ENCODE measurements around the gene IL18. TPM values are rescaled to one million over a fixed set of nuclear protein-coding genes. Genes with fewer than 3 reads are reported as not detected.
"Not testable (repeated sequence)": the region's sequence is repeated elsewhere in the genome, so short reads cannot be mapped to it uniquely, and the experiment has no call there.

IL18 gene
- total RNA-seq, result not detected in 2 replicates

DNA sequence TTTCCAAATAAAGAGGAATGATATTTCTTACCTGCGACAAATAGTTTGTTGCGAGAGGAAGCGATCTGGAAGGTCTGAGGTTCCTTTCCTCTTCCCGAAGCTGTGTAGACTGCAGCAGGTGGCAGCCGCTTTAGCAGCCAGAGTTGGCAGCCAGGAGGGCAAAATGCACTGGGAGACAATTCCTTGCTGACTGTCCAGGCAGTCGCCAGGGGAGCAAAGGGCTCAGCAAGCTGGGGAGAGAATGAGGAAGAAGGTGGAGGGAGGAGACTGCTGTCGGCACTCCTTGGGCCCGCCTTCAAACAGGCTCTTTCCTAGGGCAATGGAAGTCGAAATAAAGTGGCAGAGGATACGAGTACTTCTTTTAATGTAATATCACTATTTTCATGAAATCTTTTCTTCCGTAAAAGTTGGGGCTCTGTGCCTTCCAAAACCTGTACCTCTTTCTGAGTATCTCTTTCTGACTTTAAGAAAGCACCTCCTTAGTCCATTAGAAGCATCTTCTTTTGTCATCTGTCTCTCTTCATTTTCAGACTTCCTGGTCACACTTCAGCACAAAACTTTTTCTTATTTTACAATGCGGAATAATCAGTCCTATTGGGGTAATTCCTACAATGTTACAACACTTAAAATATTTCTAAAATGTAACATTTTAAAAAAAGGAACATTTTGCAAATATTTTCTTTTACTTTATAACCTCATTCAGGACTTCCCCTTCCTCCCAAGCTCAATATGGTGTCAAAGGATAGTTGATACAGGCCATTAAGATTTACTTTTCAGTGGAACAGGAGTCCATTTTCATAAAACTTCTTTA, at the start of gene IL18:
Gene IL18 (minus strand): TSS at position 220 of the 811 bp plus-strand sequence. CDS start 9,041 bp downstream, outside the sequence.
- DNase-seq (ENCODE audit: low read depth in 2 of 2), result no peak

DNA sequence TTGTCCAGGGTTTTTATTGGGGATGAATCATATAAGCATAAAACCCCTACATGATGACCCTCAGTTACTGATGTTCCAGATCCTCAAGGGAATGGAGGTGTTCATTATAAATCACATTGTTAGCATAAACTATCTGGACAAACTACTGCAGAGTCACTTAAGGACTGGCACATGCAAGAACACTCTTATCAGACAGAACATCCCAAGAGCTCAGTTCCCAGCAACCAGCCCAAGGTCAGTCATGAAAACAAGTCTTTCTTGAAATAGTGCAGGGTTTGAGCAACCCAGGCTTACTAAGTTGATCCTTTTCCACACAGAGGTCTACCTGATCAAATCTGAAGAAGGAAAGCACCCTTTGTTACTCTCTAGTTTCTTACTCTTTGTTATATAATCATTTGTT, 48.8 kb upstream of the IL18 start:
- no peak for DNase-seq (ENCODE audit: low read depth in 2 of 2)

DNA sequence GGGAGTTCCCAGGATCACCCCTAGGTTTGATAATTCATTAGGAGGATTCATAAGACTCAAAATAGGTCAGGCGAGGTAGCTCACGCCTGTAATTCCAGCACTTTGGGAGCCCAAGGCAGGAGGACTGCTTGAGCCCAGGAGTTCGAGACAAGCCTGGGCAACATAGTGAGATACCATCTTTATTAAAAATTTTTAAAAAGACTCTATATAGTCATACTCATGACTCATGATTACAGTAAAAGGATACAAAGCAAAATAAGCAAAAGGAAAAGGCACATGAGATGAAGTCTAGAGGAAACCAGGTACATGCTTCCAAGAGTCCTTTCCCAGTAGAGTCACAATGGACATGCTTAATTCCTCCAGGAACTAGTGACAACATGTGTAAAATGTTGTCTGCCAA, 48.4 kb upstream of the IL18 start:
- no peak for DNase-seq (ENCODE audit: low read depth in 2 of 2)

DNA sequence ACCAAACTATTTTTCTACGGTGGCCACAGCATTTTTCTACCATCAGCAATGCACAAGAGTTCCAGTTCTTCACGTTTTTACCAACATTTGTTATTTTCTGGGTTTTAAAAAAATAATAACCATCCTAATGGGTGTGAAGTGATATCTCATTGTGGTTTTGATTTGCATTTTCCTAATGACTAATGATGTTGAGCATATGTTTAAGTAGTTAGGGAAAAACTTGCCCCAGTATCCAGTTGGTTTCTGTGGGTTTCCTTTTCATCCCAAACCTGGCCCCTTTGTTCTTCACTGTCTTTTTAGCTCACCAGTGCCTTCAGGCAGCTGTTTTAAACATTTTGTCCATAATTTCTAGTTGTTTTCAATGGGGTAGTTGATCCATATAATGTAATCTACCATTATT, 47.6 kb upstream of the IL18 start:
- DNase-seq (ENCODE audit: low read depth in 2 of 2), result no peak

- no peak for DNase-seq (ENCODE audit: low read depth in 2 of 2)
These were observed 47.0 kb upstream of the IL18 start for GRCh38 chr11:112210890-112211289.

GRCh38 chr11:112206071-112206470, 42.2 kb upstream of the IL18 start:
- DNase-seq (ENCODE audit: low read depth in 2 of 2), result no peak

GRCh38 chr11:112200252-112200651, 36.4 kb upstream of the IL18 start:
- no peak for DNase-seq (ENCODE audit: low read depth in 2 of 2)

GRCh38 chr11:112199101-112199500, 35.2 kb upstream of the IL18 start:
- not testable (repeated sequence) for DNase-seq (ENCODE audit: low read depth in 2 of 2)

GRCh38 chr11:112196519-112197087, 32.7 kb upstream of the IL18 start:
- no peak for DNase-seq (ENCODE audit: low read depth in 2 of 2)

- no peak for DNase-seq (ENCODE audit: low read depth in 2 of 2)
These were observed 32.1 kb upstream of the IL18 start for GRCh38 chr11:112195951-112196351.

GRCh38 chr11:112195113-112195512, 31.2 kb upstream of the IL18 start:
- not testable (repeated sequence) for DNase-seq (ENCODE audit: low read depth in 2 of 2)

GRCh38 chr11:112186304-112186703, 22.4 kb upstream of the IL18 start:
- no peak for DNase-seq (ENCODE audit: low read depth in 2 of 2)

DNA sequence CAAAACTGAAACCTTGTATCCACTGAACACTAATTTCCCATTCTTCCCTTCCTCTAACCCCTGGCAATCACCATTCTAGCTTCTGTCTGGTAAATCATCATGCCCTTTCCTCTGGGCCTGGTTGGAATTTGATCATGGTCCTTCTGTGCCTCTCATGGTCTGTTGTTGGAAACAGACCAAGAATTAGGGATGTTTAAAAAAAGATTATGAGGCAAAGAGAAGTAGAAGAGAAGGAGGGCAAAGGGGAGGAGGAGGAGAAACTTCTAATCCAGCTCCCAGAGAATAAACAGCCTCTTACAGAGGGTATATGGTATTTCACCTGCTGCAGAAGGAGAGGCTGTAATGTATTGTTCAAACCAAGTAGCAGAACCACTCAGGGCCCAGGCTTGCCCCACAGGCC, 22.0 kb upstream of the IL18 start:
- no peak for DNase-seq (ENCODE audit: low read depth in 2 of 2)

GRCh38 chr11:112182867-112183266, 19.0 kb upstream of the IL18 start:
- DNase-seq (ENCODE audit: low read depth in 2 of 2), result no peak

DNA sequence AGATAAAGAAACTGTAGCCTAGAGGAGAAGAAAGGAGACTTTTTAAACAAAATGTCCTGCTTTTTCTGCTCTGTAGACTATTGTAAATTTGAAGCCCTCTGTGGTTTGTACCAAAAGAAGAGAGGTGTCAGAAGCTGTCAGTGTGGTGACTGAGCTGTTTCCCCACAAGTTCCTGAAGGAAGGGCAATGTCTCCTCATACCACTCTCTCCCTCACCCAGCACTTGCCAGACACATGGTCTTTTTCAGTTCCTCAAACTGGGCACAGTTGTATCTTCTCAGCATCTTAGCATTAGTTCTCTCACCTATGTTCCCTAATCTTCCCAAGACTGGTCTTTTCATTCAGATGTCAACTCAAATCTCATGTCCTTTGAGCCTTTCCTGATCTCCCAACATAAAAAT, 15.7 kb upstream of the IL18 start:
- no peak for DNase-seq (ENCODE audit: low read depth in 2 of 2)

- DNase-seq (ENCODE audit: low read depth in 2 of 2), result no peak
These were observed 15.0 kb upstream of the IL18 start for GRCh38 chr11:112178936-112179335.

GRCh38 chr11:112178428-112178827, 14.5 kb upstream of the IL18 start:
- DNase-seq (ENCODE audit: low read depth in 2 of 2), result no peak

DNA sequence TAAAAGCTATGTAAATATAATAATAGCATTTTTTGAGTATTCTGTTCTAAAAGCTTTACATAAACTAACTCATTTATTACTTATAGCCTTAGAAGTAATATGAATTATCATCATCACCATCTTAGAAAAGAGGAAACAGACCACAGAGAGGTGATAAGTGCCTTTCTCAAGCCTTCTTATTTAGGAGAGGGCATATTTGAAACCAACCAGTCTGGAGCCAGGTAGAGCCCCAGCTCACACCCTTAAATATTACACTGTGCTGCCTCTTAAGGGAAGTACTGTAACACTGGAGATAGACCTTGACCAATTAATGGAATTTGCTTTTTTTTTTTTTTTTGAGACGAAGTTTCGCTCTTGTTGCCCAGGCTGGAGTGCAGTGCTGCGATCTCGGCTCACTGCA, 13.7 kb upstream of the IL18 start:
- DNase-seq (ENCODE audit: low read depth in 2 of 2), result no peak

DNA sequence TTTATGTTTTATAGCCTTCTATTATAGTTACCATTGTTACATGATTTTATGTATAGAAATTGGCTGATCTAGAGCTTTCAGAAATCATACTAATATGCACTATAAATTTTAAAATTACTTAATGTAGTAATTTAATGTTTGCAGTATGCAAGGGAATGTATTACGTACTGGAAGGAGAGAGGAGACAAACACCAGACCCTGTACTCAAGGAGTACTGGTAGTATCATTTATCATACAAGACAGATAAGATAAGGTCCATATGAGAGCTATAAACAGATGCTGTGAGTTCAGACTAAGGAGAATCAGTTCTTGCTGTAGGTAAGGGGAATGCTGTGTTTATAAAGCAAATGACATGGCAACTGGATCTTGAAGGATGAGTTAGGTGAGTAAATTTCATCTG, 12.2 kb upstream of the IL18 start:
- DNase-seq (ENCODE audit: low read depth in 2 of 2), result no peak

DNA sequence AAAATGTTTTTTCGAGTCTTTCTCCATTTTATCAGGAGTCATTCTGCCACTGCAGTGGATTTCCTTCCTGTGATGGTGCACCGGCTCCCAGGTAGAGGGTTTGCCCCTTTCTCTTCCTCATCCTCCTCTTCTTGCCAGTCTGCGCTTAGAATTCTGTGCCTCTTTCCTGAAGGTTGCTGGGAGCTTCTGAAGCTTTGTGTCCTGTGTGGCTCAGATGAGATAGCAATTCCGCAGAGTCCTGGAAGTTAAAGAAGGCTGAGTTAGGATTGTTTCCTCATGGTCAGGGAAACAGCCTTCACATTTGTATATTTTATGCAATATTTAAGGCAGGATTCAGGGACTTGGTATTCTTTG, 11.7 kb upstream of the IL18 start:
- no peak for DNase-seq (ENCODE audit: low read depth in 2 of 2)

DNA sequence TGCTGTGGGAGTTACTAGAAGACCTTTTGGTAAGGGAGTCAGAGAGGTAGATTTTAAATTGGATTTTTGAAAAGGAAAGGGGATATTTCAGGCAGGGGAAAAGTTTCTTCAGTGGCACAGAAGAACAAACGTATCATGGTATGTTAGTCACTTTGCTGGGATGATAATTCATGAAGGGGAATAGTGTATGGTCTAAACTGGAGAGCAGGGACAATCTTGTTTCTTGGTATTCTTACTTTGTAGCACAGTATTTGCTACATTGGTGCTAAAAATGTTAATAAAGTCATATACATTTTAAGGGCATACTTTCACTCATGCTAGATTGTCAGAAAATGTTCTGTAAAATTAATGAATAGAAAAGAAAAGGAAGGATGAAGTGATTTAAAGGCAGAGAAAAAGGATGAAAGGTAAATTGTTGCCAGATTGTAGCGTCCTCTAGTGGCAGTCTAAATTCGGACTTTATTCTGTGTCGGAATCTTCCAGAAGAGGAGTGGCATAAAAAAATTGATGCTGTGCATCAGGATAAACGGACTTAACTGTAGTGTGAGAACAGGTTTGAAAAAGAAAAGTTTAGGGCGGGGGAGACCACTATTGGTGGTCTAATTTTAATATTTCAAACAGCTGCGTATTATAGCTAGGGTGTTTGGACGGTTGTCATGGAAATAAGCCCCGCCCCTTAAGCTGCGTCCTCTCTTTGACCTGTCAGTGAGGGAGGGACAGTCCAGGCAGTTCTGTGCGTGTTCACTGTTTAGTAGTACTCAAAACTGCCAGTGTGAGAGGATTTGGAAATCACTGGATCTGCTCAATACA, 11.1 kb upstream of the IL18 start, which contains the start of gene BCO2:
Gene BCO2 (plus strand): TSS at position 724 of the 810 bp plus-strand sequence. CDS start 90 bp downstream, outside the sequence.
- DNase-seq (ENCODE audit: low read depth in 2 of 2), result peak; percentile 81 to 82

DNA sequence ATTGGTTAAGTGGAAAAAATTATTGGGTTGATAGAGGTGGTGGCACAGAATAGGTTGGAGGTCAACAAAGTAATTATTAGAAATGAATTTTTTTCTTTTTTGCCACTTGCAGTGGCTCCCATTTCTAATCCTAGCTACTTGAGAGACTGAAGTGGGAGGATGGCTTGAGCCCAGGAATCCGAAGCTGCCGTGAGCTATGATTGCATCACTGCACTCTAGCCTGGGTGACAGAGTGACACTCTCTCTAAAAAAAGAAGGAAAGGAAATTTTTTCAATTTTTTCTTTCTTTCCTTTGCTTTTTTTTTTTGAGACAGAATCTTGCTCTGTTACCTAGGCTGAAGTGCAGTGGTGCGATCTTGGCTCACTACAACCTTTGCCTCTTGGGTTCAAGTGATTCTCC, 9.3 kb upstream of the IL18 start:
- DNase-seq (ENCODE audit: low read depth in 2 of 2), result no peak
